HEK293T (cell line): ENCODE data around the gene PPA1.

Source experiments
- ELF4 ChIP-seq: fragments of 450-650 bp; IDR thresholded peaks from 2 replicates; pipeline ENCODE4 v1.6.1; 2017; ENCODE audit warnings: antibody characterized with exemption
- FOXA1 ChIP-seq: fragments of 450-650 bp; IDR thresholded peaks from 2 replicates; pipeline ENCODE4 v1.6.1; 2016; ENCODE audit warnings: mild to moderate bottlenecking
- L3MBTL2 ChIP-seq: fragments of 450-650 bp; conservative IDR thresholded peaks from 2 replicates; pipeline ENCODE4 v1.6.1; 2016; ENCODE audit warnings: mild to moderate bottlenecking
- SP1 ChIP-seq: fragments of 450-650 bp; IDR thresholded peaks from 2 replicates; pipeline ENCODE4 v1.6.1; 2017
- TARDBP ChIP-seq: fragments of 450-650 bp; IDR thresholded peaks from 2 replicates; pipeline ENCODE4 v1.6.1; 2016

GRCh38 chr10:70281609-70282008 is 48.4 kb upstream of the PPA1 start:
- no peak for TF ChIP-seq TARDBP
- TF ChIP-seq SP1, result no peak
- TF ChIP-seq ELF4, result no peak
- TF ChIP-seq FOXA1, result no peak
- no peak for TF ChIP-seq L3MBTL2
